Heart right ventricle (tissue), 16 donors: ENCODE measurements around the gene PGR. TPM values are rescaled to one million over a fixed set of nuclear protein-coding genes. Genes with fewer than 3 reads are reported as not detected.

Experiments used
- ATAC-seq, 8 donors: fragments of 200-7000 bp; cut with Tn5 transposase; one replicate each; pipeline ENCODE4 v1.9.1; 2020; ENCODE audit warnings: mild to moderate bottlenecking in 8 of 8, moderate library complexity in 8 of 8, moderate number of reproducible peaks in 1 of 8
- DNase-seq, 2 donors: peaks; one replicate each; pipeline ENCODE4 v3.0.0-alpha.2; 2020
- H3K27ac ChIP-seq, 10 donors: fragments of 200-600 bp; sonication (generic) in 2 of 10; one replicate each; pipeline versions ENCODE4 v1.5.0 to v1.8.0; 2020 to 2022; ENCODE audit warnings: mild to moderate bottlenecking in 3 of 10
- H3K27me3 ChIP-seq, 7 donors: fragments of 200-600 bp; one replicate each; pipeline ENCODE4 v1.8.0; 2021 to 2022; ENCODE audit warnings: mild to moderate bottlenecking in 2 of 7
- H3K36me3 ChIP-seq, 9 donors: fragments of 200-600 bp; sonication (generic) in 1 of 9; one replicate each; pipeline versions ENCODE4 v1.5.0 to v1.8.0; 2020 to 2022; ENCODE audit warnings: mild to moderate bottlenecking in 2 of 9
- H3K4me1 ChIP-seq, 9 donors: fragments of 200-600 bp; sonication (generic) in 1 of 9; one replicate each; pipeline versions ENCODE4 v1.5.0 to v1.8.0; 2020 to 2022; ENCODE audit warnings: mild to moderate bottlenecking in 4 of 9
- H3K4me3 ChIP-seq, 10 donors: fragments of 200-600 bp; sonication (generic) in 2 of 10; one replicate each; pipeline versions ENCODE4 v1.5.0 to v1.8.0; 2020 to 2022; ENCODE audit warnings: mild to moderate bottlenecking in 7 of 10, moderate library complexity in 2 of 10
- H3K9me3 ChIP-seq, 11 donors: fragments of 200-600 bp in 10 of 11; sonication (generic) in 2 of 11; one replicate each; pipeline versions ENCODE4 v1.5.0 to v1.8.0; 2013 to 2022; ENCODE audit warnings: mild to moderate bottlenecking in 2 of 11, control low read depth in 1 of 11, moderate library complexity in 1 of 11
- WGBS, 2 donors: extraction: QIAGEN DNeasy Blood & Tissue Kit; methylation state at CpG; one replicate each; pipeline ENCODE4 v1.1.7; 2013; ENCODE audit warnings: inconsistent platforms in 1 of 2; 5-methylcytosine and 5-hydroxymethylcytosine counted together
- intact Hi-C, 10 donors: fragments of 100-400 bp; cut with DNase I; formaldehyde crosslinking; loops; one replicate each; pipeline versions ENCODE4 v1.11.1 to v1.14.2; 2022
- polyA plus RNA-seq, 2 donors: library from polyadenylated mRNA; stranded (reverse); fragments of 200-250 nt; gene quantifications; one replicate each; pipeline ENCODE4 v1.2.3, GENCODE V29; 2013
- total RNA-seq, 10 donors: library from RNA; stranded (reverse); fragmentation: NEBNext Ultra II Directional in 3 of 10; extraction: Animal tissue kit (Norgen Biotek cat#: 25700) in 3 of 10; gene quantifications; one replicate each; pipeline versions ENCODE4 v1.2.1 to v1.2.4, GENCODE V29; 2021 to 2023
- TF ChIP-seq, protein P1 (sequence below), 9 donors: fragments of 200-600 bp; sonication (generic) in 2 of 9; IDR thresholded peaks; one replicate each; pipeline versions ENCODE4 v1.5.0 to v1.8.0; 2021 to 2022; ENCODE audit warnings: antibody characterized with exemption in 9 of 9, mild to moderate bottlenecking in 5 of 9, moderate library complexity in 1 of 9
- donor health status: Arrhythmogenic right ventricular cardiomyopathy.
- donor health status: ischemic (EF 13 %, LVEDD 7.1; RV severe dilation, severe dysfunction).
- donor health status: healthy with polysubstance abuse.
- donor health status: DM: no; HTN: yes; CAD: no.
- donor health status: DM: no; HTN: no; CAD: no.
- donor health status: ischemic (EF 25% LVEDD 6.9; RV normal size, moderate dysfunction).
- donor health status: ischemic (EF 25% LVEDD 5.7; RV mildly dilated, moderate dysfunction).
- donor health status: healthy.
- donor health status: DM: yes; HTN: yes; CAD: no.
- donor health status: Ischemic cardiomyopathy.
- donor health status: ischemic (EF 35%, LVEDD 5.7; RV mildly dilated, moderate dysfunction).
- donor health status: nonischemic (EF 11% LVEDD 7.7; RV severe dilation, severe dysfunction).
- donor health status: DM: yes; HTN: yes; CAD: no.
- donor health status: PGD.
- donor health status: ischemic (EF 29% LVEDD 5.4; RV normal size, mild dysfunction).
- donor health status: nonischemic (EF 23%, LVEDD 6.1; RV moderate dilation, normal function).

Gene PGR
- total and polyA plus RNA-seq, 12 donors: 1.1 to 16.3 (median 10.2) TPM

DNA sequence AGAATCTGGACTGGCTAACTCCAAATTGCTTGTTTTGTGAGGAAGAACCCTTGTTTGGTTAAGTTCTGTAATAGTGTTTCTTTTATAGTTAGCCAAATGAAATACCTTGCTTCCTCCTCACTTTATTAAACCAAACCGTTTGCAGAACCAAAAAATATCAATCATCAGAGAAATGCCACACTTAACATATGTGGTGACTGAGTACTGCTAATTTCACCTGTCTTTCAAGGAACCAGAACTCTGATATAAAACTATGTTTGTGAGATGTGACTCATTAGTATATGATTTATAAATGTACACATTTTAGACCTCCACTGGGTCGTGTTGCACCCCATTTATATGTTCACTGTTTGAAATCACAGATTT is 119.9 kb downstream of the PGR start:
- 70 to 71% methylated on average over 2 of the region's 2 CpGs for WGBS, 2 donors
- no peak for ATAC-seq
- intact Hi-C loops: no loop called here

DNA sequence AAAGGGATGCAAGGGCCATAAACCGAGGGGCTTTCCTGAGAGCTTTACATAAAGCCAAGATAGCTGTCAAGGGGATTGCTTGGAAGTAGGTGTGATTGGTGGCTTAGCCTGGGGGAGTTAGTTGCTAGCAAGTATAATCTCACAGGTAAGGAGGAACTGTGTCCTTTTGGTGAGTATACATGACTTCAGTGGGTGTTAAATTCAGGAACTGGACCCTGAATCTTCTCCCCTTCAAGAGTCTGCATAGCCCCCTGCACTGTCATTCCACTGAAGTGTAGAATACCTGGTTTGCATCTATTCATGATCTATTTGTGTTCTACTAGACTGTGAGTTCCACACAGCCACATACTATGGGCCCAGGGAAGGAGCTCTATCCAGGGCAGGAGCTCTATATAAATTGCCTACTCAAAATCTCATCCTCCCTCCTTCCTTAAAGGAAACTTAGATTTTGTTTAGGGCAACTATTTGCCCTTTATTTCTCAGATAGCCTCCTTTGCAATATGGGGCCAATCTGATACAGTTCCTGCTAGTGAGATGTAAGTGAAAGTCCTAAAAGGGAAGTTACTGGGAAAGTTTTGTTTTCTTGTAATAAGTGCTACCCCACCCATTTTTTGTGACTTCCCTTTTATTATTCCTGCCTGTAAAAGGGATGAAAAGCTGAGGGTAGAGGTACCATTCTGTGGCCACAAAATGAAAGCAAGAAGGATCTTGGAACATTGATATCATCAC is 120.5 kb downstream of the PGR start:
- Histone ChIP-seq H3K36me3 (no peaks in the 10 kb centered on the region), H3K4me3 (no peak overlapping the region), H3K27me3 (no peaks in the 10 kb centered on the region), H3K27ac (no peak overlapping the region), H3K9me3 (no peaks in the 10 kb centered on the region), H3K4me1 (peaks cover 0 to 5% (median 0%) of the 10 kb centered on the region in 9 donors)
- intact Hi-C loops: no loop called here
- ATAC-seq (no peak), DNase-seq (no peak)
- TF ChIP-seq, protein P1, sequence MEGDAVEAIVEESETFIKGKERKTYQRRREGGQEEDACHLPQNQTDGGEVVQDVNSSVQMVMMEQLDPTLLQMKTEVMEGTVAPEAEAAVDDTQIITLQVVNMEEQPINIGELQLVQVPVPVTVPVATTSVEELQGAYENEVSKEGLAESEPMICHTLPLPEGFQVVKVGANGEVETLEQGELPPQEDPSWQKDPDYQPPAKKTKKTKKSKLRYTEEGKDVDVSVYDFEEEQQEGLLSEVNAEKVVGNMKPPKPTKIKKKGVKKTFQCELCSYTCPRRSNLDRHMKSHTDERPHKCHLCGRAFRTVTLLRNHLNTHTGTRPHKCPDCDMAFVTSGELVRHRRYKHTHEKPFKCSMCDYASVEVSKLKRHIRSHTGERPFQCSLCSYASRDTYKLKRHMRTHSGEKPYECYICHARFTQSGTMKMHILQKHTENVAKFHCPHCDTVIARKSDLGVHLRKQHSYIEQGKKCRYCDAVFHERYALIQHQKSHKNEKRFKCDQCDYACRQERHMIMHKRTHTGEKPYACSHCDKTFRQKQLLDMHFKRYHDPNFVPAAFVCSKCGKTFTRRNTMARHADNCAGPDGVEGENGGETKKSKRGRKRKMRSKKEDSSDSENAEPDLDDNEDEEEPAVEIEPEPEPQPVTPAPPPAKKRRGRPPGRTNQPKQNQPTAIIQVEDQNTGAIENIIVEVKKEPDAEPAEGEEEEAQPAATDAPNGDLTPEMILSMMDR (IDR thresholded peaks at IDR 0.05): no peak
- WGBS, 2 donors: 28 to 93% methylated on average over 1 of the region's 1 CpG

More for the DNA sequence above, 119.9 kb downstream of the PGR start:
- Histone ChIP-seq H3K27ac (no peak overlapping the region), H3K27me3 (no peaks in the 10 kb centered on the region), H3K4me3 (no peak overlapping the region), H3K9me3 (no peaks in the 10 kb centered on the region), H3K4me1 (peaks cover 0 to 5% (median 0%) of the 10 kb centered on the region in 9 donors), H3K36me3 (no peaks in the 10 kb centered on the region)
- DNase-seq: no peak
- TF ChIP-seq, protein P1 (IDR thresholded peaks at IDR 0.05): no peak

DNA sequence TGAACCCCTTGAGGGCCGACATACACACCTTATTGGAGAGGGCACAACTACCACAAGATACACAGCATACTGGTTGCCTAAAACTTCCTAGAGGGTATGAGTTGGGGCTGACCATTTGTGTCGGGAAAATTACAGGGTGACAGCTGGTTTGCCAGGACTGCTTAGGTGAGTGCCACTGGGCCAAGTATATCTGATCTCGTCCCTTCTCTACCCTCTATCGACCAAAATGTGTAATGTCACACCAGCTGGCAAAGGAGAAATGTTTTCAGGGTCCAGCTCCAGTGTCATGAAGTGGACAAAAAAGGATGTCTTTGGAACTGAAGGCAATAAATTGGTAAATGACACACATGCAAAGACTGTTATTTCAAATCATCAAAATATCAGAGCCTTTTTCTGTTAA is 126.1 kb downstream of the PGR start:
- ATAC-seq (no peak), DNase-seq (no peak)
- Histone ChIP-seq H3K36me3 (no peaks in the 10 kb centered on the region), H3K27ac (no peak overlapping the region), H3K4me1 (no peaks in the 10 kb centered on the region), H3K4me3 (no peak overlapping the region), H3K9me3 (no peaks in the 10 kb centered on the region), H3K27me3 (no peaks in the 10 kb centered on the region)
- intact Hi-C loops: no loop called here
- TF ChIP-seq, protein P1 (IDR thresholded peaks at IDR 0.05): no peak
- WGBS, 2 donors: 81 to 85% methylated on average over 4 of the region's 4 CpGs

DNA sequence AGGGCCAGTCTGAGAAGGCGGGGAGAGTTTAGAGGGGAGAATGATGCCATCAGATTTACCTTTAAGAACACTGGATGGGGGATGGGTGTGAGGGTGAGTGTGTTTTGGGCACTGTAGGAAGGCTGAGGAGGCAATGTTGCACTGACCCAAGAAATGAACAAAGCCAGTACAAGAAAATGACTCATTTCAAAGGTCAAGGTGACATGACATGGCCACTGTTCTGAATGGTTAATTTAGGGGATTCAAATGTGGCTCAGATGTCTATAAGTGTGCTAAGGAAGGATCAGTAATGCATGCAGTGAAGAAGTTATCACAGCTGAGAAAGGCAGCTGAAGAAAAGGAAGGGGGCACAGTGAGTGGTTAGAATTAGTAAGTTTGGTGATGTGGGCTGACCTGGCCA is 129.9 kb downstream of the PGR start:
- no peak for ATAC-seq
- no peaks in the 10 kb centered on the region for H3K27me3 ChIP-seq
- DNase-seq: no peak
- peaks cover 0 to 8% (median 0%) of the 10 kb centered on the region in 9 donors for H3K4me1 ChIP-seq
- H3K4me3 ChIP-seq: no peak overlapping the region
- 88 to 96% methylated on average over 1 of the region's 1 CpG for WGBS, 2 donors
- H3K36me3 ChIP-seq: no peaks in the 10 kb centered on the region
- no peaks in the 10 kb centered on the region for H3K9me3 ChIP-seq
- H3K27ac ChIP-seq: no peak overlapping the region
- TF ChIP-seq, protein P1 (IDR thresholded peaks at IDR 0.05): no peak
- intact Hi-C loops: loop anchor here in 2 of 10 donors (10.0 kb wide), 2 partner anchors 125 to 135 kb away; partner anchors contain the start of gene PGR (in 1 of the 2)
